Neutrophil (primary cell): ENCODE data around the gene TAS2R43.
"Not testable (repeated sequence)": the region's sequence is repeated elsewhere in the genome, so short reads cannot be mapped to it uniquely, and the experiment has no call there.

Experiments
- H3K27ac ChIP-seq: fragments of 200-600 bp; sonication (generic); 2 replicates; pipeline ENCODE4 v1.5.1; 2016; ENCODE audit warnings: mild to moderate bottlenecking, moderate library complexity
- H3K27me3 ChIP-seq: fragments of 200-600 bp; sonication (generic); 2 replicates; pipeline ENCODE4 v1.6.0; 2016; ENCODE audit warnings: mild to moderate bottlenecking
- H3K36me3 ChIP-seq: fragments of 200-600 bp; sonication (generic); 2 replicates; pipeline ENCODE4 v1.5.1; 2017
- H3K4me1 ChIP-seq, 2 experiments: fragments of 200-600 bp in 1 of 2; sonication (generic) in 1 of 2; 1 replicate in 1 of 2; 2 replicates in 1 of 2; pipeline versions ENCODE4 v1.5.1 to v1.6.1; 2013 to 2016; ENCODE audit warnings: low read depth in 1 of 2, low read length in 1 of 2, mild to moderate bottlenecking in 1 of 2, moderate library complexity in 1 of 2; ENCODE audit not compliant: control insufficient read depth in 1 of 2, insufficient read depth in 1 of 2
- H3K4me3 ChIP-seq, 2 experiments: fragments of 200-600 bp in 1 of 2; sonication (generic) in 1 of 2; 1 replicate in 1 of 2; 2 replicates in 1 of 2; pipeline ENCODE4 v1.5.1; 2013 to 2016; ENCODE audit warnings: low read depth in 1 of 2, low read length in 1 of 2, mild to moderate bottlenecking in 1 of 2, moderate library complexity in 1 of 2
- H3K9me3 ChIP-seq: fragments of 200-600 bp; sonication (generic); 2 replicates; pipeline ENCODE4 v1.5.1; 2016
- TF ChIP-seq, protein P1 (sequence below): fragments of 200-600 bp; sonication (generic); IDR thresholded peaks from 2 replicates; pipeline ENCODE4 v1.5.1; 2016; ENCODE audit warnings: antibody characterized with exemption

The TAS2R43 gene

DNA sequence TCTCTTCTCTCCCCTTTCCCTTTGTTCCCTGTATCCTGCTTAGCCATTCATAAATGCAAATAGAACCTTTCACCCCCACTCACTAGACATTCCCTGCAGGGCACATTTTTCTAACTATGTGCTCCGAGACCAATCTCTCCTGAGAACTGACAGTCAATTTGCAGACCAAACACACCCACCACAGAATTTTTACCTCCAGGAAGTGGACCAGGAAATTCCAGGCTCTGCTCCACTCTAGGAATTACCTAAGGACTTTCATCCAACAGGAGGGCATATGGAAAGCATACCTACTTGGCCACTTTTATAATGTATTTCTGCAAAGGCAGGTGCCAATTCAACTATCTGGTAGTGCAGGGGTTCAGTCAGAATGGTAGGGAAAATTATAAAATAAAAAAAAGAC, 21.1 kb downstream of the TAS2R43 start:
- TF ChIP-seq, protein P1, sequence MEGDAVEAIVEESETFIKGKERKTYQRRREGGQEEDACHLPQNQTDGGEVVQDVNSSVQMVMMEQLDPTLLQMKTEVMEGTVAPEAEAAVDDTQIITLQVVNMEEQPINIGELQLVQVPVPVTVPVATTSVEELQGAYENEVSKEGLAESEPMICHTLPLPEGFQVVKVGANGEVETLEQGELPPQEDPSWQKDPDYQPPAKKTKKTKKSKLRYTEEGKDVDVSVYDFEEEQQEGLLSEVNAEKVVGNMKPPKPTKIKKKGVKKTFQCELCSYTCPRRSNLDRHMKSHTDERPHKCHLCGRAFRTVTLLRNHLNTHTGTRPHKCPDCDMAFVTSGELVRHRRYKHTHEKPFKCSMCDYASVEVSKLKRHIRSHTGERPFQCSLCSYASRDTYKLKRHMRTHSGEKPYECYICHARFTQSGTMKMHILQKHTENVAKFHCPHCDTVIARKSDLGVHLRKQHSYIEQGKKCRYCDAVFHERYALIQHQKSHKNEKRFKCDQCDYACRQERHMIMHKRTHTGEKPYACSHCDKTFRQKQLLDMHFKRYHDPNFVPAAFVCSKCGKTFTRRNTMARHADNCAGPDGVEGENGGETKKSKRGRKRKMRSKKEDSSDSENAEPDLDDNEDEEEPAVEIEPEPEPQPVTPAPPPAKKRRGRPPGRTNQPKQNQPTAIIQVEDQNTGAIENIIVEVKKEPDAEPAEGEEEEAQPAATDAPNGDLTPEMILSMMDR = no peak
- H3K4me1 ChIP-seq = no peaks in the 10 kb centered on the region
- no peaks in the 10 kb centered on the region for H3K36me3 ChIP-seq
- H3K27ac ChIP-seq = no peak overlapping the region
- no peaks in the 10 kb centered on the region for H3K9me3 ChIP-seq
- H3K4me3 ChIP-seq = no peak overlapping the region
- H3K27me3 ChIP-seq = no peaks in the 10 kb centered on the region

DNA sequence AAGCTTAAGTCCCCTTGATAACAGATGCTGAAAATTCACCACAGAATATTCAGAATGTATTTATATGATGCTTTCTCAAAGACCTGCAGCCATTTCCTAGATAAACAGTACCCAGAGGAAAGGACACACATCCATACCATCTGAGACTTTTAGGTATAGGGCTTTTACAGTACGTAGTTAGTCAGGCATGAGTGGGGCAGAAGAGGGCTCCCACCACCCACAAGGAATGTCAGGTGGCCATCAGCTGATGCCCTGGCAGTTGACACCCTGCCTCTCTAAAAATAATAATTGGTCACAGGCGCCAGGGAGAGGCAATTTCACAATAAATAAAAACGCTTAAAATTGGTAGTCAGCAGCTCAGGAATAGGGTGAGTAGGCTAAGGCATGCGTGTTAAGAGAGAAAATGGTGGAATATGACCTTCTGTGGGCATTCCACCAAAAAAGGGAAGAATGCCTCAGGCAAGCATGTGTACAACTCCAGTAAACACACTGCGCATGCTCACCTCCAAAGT, 22.2 kb downstream of the TAS2R43 start:
- Histone ChIP-seq H3K36me3 (no peaks in the 10 kb centered on the region), H3K4me1 (no peaks in the 10 kb centered on the region)

DNA sequence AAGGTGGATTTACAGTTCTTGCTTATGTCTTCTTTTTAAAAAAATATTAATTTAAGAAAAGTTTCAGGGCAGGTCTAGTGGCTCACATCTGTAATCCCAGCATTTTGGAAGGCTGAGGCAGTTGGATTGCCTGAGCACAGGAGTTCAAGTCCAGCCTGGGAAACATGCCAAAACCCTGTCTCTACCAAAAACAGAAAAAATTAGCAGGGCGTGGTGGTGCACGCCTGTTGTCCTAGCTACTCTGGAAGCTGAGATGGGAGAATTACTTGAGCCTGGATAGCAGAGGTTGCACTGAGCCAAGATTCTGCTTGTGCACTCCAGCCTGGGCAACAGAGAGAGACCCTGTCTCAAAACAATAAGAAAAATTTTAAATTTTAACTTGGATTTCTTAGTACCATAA, 24.6 kb downstream of the TAS2R43 start:
- H3K4me1 ChIP-seq = no peaks in the 10 kb centered on the region

More for the DNA sequence above, 22.2 kb downstream of the TAS2R43 start:
- no peak overlapping the region for H3K4me3 ChIP-seq
- TF ChIP-seq, protein P1 = no peak
- no peak overlapping the region for H3K27ac ChIP-seq
- no peaks in the 10 kb centered on the region for H3K9me3 ChIP-seq
- no peaks in the 10 kb centered on the region for H3K27me3 ChIP-seq

DNA sequence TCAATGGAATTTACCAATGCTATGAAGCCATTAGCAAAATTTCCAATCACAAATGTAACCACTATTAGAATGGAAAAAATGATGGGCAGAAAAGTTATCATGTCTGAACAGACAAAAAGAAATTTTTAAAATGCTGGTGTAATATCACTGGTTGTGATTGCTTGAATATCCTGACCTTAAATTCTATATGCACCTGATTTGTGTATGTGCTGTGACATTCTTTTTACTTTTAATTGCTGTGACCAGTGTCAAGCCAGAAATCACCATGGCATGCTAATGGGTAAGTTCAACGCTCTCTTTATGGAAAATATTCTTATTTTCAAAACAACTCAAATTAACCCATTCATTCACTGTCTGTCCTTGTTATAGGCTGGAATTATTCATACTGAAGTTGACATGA, 29.9 kb downstream of the TAS2R43 start, which contains the start of gene TAS2R46:
Gene TAS2R46, minus strand, starts transcription at position 101 of the 400 bp plus-strand sequence. Its CDS starts 0 bp downstream, at position 101.
- not testable (repeated sequence) for H3K4me1 ChIP-seq, H3K4me3 ChIP-seq, H3K36me3 ChIP-seq, H3K27ac ChIP-seq, H3K27me3 ChIP-seq, H3K9me3 ChIP-seq

More for the DNA sequence above, 24.6 kb downstream of the TAS2R43 start:
- TF ChIP-seq, protein P1 = no peak
- Histone ChIP-seq H3K27me3 (no peaks in the 10 kb centered on the region), H3K4me3 (no peak overlapping the region), H3K27ac (no peak overlapping the region), H3K9me3 (no peaks in the 10 kb centered on the region), H3K36me3 (no peaks in the 10 kb centered on the region)

DNA sequence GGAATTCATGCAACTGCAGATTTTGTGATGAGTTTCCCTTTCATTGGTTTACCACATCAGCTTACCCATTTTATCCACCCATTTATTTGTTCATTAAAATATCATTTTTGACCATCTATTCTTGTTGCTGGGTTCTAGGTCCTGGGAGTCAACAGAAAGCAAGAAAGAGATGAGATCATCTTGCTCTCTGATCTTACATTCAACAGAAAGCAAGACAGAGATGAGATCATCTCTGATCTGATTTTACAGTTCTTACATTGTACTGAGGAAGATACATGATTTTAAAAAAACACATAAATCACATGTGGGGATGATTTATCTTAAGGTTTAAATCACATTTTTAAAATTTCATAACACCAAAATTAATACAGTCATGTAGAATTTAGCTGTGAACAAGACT, 32.3 kb downstream of the TAS2R43 start:
- Histone ChIP-seq H3K27me3 (no peaks in the 10 kb centered on the region), H3K4me3 (no peak overlapping the region), H3K9me3 (no peaks in the 10 kb centered on the region), H3K27ac (no peak overlapping the region), H3K4me1 (no peaks in the 10 kb centered on the region), H3K36me3 (no peaks in the 10 kb centered on the region)
- TF ChIP-seq, protein P1 = no peak

DNA sequence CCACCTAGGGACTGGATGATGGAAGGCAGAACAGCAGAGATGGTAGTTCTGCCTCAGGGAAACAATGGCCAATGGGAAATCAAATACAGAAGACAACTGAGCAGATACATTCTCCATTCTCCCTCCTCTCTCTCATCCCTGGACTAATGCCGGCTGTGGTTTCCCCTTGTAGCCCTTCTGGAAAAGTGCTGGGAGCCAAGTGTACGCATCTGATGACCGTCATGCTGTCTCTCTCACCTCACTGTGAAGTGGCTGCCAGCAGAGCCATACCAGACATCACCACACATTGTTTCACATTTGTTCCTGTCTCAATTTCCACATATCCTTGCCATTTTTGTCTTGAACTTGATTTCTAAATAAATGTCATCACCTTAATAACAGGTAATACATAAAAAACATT, 33.1 kb downstream of the TAS2R43 start:
- TF ChIP-seq, protein P1 = no peak
- Histone ChIP-seq H3K9me3 (no peaks in the 10 kb centered on the region), H3K27me3 (no peaks in the 10 kb centered on the region), H3K27ac (no peak overlapping the region), H3K4me1 (no peaks in the 10 kb centered on the region), H3K4me3 (no peak overlapping the region), H3K36me3 (no peaks in the 10 kb centered on the region)
